ENCODE measurements around the gene TTLL6.

GRCh38 chr17:48830840-48831548 is 14.0 kb upstream of the TTLL6 start, which contains the start of gene CALCOCO2:
- TF ChIP-seq CTCF (IDR thresholded peaks at IDR 0.05; ENCODE audit: insufficient read depth, low read depth, low read length) (no peak), EZH2 (IDR thresholded peaks at IDR 0.05; ENCODE audit: insufficient read depth, low read length) (no peak)

Data from astrocyte (in vitro differentiated cells and primary cell).